ENCODE measurements around the gene C10orf71.

The C10orf71 gene

DNA sequence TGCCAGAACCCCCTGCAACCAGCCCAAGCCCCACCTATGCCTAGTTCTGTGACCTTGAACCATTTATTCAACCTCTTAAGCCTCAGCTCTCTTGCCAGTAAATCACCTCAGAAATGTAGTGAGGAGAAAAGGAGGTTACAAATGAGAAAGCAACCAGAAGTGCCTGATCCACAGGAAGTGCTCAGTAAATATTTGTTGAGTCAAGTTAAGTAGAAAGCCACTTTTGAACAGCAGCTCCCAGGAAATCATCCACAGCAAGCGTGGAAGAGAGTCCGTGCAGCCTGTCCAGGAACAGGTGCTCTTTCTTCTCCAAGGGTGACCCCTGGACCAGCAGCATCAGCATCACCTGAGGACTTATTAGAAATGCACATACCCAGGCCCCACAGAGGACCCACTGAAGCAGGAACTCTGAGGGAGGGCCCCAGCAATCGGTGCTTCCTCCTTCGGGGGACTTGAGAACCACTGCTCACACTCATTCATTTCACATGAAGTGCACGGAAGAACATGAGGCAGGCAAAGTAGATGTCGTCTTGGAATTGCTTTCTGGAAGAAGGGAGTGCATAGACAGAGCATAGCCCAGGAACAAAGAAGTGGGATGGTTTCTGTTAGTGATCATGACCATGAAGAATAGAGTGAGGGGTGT, 6.3 kb upstream of the C10orf71 start:
- DNase-seq (ENCODE audit: low spot score) = no peak

DNA sequence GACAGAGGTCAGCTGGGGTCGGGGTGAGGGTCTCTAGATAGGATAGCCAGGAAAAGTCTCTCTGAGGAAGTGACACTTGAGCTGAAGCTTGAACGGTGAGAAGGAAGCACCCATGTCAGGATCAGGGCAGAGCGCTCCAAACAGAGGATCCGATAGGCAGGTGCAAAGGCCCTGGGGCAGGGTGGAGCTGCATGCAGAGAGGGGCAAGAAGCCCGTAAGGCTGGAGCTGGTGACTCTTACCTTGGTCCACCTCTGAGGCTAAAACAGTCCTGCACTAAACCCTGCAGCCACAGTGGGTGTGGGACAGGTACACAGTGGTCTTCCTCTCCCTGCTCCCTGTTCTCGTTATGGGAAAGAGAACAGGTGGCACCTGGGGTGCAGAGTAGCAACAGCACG, 5.8 kb upstream of the C10orf71 start:
- no peak for DNase-seq (ENCODE audit: low spot score)

DNA sequence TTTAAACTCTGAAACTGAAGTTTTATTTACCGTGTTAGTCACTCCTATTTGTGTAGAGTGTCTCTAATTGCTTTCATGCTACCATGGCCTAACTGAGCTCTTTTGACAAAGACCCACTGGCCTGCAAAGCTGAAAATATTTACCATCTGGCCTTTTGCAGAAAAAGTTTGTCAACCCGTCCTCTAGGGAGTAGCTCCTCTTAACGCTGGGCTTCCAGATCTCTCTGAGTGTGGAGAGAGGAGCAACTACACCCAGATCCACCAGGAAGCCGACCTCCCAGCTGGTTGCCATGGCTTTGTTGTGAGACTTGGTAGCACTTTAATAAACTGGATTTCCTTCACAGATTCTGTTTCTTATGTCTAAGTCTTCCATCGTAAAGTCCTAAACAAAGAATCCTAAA, 4.2 kb upstream of the C10orf71 start:
- no peak for DNase-seq (ENCODE audit: low spot score)

DNA sequence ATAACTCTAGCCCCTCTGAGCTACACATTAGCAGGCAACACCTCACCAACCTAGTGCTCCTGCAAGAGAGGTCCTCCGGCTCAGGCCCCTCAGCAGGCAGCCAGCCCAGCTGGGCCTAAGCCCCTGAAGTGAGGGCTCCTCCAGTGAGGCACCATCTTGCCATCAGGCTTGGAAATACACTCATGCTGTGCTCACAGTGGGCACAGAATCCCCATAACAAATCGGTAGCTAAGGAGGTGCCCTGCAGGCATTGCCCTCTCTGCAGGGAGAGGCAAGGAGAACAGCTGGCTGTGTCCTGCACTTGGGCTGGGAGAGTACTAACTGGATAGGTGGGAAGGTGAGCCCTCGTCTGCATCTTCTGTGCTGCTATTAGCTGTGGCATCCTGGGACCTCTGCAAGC, 3.7 kb upstream of the C10orf71 start:
- no peak for DNase-seq (ENCODE audit: low spot score)

DNA sequence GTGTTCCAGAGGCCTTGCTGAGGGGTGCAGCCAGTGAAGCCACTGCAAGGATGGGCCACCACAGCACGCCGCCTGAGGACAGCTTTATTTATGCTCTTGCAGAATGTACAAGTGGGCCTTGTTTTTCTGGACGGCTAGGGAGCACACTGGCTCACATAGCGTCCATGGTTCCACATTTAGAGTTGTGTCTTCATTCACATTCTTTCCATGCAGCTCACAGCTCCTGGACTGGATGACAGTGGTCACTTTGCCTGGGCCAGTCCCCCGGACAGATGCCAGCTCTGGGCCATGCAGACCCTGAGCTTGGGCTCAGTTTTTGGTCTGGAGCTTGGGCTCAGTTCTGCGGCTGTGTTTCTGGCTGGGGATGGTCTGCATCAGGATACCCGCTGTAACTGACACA, 2.6 kb upstream of the C10orf71 start:
- DNase-seq (ENCODE audit: low spot score) = no peak

DNA sequence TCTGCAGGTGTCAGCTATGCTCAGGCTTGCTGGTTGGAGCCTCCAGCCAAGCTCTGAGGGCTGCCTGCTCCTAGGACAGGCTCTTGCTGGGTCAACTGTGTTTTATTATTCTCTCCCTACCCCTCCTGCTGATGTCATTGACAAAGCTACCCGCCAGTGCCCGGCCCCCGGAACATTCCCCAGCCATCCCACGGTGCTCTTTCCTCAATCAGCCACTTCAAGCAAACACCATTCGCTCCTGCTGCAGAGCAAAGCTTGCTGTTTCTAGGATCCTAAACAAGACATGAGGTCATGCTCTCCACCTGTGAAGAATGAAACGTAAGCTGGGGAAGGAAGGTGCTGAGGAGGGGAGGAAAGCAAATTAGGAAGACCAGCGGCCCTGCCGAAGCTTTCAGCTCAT, 2.1 kb upstream of the C10orf71 start:
- DNase-seq (ENCODE audit: low spot score) = no peak

DNA sequence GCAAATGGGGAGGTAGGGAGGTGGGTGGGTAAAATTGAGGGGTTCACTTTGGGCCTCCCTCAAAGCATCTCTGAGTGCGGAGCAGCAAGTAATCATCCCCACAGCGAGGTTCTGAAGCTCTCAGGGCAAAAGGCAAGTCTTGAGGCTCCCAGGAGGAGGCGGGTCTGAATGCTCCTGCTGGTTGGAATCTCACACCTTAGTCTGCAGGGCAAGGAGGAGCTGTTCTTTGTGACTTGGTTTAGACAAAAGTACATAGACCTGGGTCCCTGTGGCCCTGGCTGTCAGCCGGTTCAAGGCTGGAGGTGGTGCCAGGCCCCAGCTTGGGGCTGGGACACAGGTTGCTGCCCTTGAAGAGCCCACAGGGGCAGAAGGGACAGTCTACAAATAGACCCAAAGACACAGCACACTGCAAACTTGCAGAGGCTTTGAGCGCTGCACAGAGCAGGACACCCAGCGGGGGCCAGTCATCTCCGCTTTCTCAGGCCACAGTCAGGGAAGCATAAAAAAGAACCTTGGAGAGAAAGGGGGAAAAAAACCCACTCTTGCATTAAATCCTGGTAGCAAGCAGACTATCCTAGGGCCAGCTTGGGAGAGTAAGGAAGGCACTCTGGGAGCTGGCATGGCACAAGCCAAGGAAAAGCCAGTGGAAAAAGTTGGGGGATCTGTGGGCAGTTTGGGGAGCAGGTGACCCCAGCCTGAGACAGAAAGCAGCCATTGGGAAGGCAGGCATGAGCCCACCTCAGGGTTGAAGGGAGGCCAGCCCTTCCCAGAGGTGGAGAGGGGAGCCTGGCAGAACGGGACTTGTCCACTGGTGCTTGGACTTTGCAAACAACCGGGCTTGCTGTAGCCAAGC, 926 bp upstream of the C10orf71 start:
- DNase-seq (ENCODE audit: low spot score) = no peak

DNA sequence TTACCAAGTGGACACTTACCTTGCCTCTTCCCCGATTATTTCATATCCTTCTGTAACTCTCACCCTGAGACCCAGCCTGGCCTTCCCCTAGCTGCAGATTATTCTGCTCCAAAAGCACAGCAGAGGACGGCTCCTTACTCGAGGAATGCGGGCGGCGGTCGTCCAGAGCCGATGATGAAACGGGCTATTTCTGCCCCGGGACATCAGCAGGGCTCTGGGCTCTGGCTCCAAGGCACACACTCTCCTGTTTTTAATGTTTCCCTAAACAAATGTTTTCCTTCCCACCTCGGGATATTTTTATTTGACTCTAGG, 343 bp upstream of the C10orf71 start:
- peak; percentile 46 for DNase-seq (ENCODE audit: low spot score)

DNA sequence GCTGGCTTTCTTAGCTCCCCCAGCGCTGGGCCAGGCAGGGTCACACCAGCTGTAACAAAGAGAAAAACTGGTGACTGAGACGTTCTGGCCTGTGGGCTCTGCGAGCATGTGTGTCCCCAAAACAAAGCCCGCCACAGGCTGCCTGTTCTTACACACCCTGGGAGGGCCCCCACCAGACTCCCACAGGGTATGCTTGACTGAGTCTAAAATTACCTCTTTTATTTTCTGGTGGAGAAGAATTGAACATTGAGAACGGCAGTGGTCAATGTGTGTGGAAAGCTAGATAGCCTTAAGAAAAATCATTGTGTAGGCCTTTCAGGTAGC, 808 bp downstream of the C10orf71 start:
- no peak for DNase-seq (ENCODE audit: low spot score)

DNA sequence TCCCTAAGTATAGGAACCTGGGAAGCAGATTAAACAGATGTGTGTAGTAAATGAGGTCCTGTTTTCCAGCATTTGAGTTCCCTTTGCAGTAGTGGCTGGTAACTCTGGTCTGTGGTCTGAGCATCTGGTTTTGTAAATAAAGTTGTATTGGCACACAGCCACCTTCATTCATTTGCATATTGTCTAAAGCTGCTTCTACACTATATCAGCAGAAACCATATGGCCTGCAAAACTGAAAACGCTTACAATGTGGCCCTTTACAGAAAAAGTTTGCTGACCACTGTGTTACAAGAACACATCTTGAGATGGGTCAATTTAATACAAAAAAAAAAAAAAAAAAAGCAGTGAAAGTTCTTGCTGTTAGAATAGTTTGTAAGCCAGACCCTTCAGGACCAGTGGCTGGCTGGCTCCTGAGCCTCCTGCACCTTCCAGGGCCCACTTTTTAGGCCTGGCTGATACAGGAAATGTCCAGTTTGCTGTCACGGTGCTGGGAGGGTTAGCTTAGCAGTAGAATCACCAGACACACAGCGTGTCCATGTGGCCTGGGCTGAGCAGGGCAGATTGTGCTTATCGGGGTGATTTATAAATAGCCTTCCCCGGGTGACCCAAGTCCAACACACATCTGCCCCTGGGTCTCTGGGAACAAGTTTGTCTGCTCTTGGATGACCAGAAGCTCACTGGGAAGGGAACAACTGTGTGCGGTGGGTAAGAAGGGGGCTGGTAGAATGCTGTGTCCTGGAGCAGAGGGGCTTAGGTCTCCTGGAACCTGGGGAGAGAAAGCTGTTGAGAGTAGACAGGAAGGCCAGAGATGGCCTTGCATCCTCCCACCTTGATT, 1.4 kb downstream of the C10orf71 start:
- no peak for DNase-seq (ENCODE audit: low spot score)

DNA sequence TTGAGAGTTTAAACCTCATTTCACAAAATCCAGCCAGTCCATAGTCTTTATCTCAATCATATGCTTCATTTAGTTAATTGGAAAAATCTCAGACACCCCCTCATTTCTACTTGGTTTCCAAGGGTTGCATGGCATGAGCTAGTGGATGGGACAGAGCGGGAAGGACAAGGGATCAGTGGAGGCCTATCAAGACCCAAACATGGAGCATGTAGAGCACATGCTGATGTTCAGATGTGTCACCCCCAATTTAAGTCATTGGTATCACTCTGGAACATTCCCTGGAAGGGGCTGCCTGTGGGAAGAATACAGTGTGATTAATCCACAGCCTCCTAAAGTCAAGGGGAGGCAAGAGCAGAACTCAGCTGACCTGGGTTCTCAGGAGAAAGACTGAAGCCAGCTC, 2.3 kb downstream of the C10orf71 start:
- no peak for DNase-seq (ENCODE audit: low spot score)

DNA sequence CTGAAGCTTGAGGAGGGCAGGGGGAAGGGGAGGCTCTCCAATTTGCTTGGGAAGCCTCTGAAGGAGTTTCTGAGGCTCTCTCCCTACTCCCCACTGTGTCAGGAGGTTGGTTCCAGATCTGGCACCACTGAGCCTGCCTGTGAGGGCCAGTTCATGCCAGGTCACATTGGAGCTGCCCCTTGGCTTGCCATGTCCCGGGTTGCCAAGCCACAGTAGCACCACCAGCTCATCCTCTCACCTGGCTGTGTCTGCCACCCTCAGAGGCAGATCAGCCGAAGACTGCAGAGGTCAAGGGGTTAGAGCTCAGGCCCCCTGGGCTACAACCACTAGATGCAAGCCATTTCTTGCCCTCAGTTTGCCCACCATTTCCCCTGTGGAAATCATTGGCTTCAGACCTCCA, 3.1 kb downstream of the C10orf71 start:
- no peak for DNase-seq (ENCODE audit: low spot score)

DNA sequence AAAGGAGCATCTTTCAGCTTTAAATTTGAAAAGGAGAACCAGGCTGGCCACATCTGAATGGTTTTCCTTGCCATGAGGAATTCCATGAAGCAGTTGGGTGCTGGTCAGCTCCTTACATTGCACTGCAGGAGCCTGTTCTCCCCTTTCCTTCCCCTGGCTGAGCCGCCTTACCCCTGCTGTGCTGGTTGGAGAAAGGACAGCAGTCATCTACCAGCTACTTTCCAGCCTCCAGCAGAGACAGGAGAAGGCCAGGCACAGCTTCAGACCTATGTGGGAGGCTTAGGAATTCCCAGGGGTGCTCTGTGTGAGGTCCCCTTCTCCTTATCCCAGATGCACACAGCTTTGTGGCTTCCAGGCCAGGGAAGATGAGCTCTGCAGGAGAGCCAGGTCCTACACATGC, 4.7 kb downstream of the C10orf71 start:
- DNase-seq (ENCODE audit: low spot score) = no peak

DNA sequence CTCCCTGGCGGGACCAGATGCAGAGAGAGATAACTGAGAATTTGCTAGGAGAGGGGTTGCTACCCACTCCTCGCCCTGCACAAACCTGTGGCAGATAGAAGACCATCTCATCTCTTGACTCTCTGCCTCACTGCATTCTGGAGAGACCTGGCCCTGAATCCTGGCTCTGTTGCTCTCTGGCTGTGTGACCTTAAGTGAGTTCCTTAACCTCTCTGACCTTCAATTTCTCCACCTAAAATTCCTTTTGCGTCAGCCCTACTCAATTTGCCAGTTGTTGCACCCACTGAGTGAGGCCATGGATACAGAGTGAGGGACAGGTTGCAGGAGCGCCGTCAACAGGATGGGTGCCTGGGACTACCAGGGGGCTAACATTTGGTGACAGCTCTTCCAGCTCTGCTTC, 5.2 kb downstream of the C10orf71 start:
- DNase-seq (ENCODE audit: low spot score) = no peak

DNA sequence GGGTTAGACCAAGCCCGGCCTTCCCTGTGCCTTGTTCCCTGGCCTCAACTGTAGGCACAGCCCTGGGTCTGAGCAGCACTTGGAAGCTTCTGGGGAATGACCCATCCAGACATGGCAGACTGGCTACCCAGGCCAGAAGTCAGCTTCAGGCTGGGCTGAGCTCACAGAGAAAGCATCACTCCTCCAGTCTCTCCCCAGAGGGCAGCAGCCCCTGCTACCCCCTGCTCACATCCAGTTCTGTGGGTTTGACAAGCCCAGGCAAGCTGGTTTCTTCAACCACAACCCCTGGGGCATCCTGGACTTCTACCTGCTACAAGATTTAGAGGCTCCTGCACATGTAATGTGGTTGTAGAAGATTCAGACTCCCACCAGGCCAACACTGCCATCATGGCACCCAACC, 9.0 kb downstream of the C10orf71 start:
- DNase-seq (ENCODE audit: low spot score) = no peak

DNA sequence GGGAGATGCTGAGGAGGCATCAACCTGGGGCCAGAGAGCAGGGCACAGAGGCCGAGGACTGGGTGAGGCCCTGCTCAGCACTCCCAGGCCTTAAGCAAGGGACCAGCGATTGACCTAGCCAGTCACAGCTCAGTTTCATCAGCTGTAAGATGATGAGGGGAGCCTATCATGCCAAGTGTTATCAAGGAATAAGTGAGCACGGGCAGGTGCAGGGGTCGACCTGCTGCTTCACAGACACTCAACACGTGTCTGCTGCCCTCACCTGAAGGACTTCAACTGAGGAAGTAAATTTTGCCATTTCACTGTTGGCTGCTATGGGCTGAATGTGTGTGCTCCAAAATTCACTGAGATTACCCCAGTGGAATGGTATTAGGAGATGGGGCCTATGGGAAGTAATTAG, 9.9 kb downstream of the C10orf71 start:
- DNase-seq (ENCODE audit: low spot score) = no peak

DNA sequence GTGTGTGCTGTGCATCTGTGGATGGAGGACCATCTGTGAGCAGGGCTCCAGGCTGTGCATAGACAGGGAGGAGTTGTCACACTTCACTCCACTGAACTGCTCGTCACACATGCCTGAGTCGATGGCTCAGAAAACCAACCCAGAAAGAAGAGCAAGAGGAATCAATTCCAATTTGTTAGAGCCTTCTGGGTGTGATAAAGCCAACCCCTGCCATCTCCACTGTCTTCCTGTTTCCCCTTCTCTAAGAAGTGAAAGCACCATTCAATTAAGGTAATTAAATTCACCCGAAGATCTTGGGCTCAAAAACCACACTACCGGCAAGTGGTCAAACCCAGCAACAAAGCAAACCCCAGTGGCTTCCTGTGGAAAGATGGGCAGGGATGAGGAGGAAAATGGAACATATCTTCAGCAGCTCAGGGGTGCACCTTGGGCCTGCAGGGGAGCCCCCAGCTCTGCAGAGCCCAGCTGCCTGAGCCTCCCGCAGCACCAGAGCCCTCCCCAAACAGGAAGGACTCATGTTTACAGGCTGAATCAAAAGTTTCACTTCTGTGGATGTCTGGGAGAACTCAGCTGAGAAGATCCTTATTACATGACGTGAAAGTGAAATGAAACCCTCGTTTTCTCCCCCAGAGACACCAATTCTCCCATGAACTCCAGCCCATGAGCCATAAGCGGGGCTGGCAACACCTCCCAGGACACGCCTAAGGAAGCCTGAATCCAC, 10.9 kb downstream of the C10orf71 start:
- no peak for DNase-seq (ENCODE audit: low spot score)

DNA sequence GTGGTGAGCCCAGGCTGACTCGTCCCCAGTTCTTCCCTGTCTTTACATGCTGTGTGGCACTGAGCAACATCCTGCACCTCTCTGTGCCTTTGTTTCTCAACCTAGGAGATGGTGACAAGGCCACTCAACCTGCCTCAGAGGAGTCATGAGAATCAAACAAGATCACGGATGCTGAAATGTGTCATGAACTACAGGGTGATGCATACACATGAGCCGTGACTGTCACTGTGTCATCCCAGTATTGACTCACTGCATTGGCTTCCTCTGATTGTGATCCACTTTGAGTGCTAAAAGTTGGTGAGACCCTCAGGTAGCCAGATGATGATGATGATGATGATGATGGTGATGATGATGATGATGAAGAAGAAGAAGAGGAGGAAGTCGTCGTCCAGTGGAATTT, 11.5 kb downstream of the C10orf71 start:
- DNase-seq (ENCODE audit: low spot score) = no peak

DNA sequence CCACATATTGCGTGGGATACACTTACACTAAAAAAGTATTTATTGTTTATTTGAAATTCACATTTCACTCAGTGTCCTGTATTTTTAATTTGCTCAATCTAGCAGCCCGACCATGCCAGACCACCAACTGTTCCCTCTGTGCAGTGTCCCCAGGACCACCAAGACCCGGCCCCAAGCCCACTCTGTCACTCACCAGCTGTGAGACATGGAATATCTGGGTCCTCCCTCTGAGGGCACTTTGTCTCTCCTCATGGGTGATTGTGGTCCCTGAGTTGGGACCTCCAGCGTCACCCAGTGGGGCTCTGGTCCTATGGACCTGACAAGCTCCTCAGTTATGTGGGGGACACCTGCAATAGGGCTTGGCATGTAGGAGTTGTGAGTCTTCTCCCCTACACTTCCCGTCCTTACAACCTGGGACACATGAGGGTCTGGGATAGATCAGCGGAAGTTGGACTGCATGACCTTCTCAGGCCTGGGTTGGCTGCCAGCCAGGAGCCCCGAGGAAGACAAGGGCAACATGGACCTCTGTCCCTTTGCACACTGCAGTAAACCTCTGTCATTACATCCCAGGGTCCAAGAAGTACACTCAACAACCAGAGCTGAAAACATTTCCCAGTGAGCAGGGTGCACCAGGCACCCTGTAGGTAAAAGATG, 12.1 kb downstream of the C10orf71 start:
- DNase-seq (ENCODE audit: low spot score) = no peak

DNA sequence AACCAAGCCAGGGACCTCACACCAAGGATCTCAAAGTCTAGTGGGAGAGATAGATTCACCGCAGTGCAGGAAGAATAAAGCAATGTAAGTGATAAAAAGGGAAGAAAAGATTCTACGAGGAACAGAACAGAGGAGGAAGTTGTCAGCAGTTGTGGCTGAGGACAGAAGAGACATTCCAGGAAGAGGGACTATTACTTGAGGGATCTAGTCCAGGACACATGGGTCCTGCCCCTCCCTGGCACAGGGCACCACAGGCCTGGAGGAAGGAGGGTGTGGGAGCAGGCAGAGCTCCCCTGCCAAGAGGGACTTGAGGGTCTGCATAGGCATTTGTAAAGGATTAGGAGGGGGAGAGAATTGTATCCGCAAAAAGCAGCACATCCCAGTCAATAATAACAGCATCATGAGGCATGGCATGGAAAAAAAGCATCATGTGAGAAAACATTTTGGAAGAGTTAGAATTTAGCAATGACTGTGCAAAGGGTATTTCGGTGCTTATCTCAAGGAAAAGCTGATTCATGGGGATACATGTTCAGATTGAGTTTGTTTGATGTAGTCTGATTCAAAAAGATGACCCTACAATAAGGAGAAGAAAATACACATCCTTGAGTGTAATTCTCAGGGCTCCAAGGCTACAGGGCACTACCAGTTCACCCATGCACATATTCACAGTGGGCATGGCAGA, 12.7 kb downstream of the C10orf71 start:
- no peak for DNase-seq (ENCODE audit: low spot score)

DNA sequence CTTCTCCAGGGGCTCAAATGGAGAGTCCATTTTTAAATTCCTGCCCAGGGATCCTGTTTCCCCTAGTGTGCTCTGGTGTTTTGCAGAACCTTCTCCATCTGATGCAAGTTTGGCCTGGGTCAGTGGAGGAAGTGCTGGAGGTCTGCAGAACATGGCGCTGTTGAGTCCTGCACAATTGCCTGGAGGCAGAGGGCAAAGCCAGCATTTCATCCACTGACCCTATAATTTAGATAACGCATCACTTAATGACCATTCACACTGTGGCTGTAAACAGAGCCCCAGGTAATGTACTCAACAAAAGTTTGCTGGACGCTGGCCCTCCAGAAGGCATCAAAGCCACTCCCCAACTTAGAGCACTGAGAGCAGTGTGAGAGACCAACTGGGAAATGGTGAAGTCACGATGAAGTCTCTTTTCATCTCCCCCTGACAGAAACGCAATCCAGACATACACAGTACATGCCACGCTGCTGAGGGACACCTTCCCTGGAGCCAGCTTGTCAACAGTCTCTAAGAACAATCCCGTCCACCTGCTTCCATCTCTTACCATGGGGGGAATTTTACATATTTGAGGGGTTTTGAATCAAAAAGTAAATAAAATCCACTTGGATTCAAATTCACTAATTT, 13.4 kb downstream of the C10orf71 start:
- no peak for DNase-seq (ENCODE audit: low spot score)

Measured in AG08396 (cell line).